IPS-NIHi11 (cell line): ENCODE data around the gene C12orf76.
"Not testable (repeated sequence)": the region's sequence is repeated elsewhere in the genome, so short reads cannot be mapped to it uniquely, and the experiment has no call there.

ENCODE experiments used
- DNase-seq: peaks from one replicate; pipeline ENCODE4 v3.0.0; 2012; ENCODE audit warnings: mixed read lengths, low spot score

C12orf76 gene

DNA sequence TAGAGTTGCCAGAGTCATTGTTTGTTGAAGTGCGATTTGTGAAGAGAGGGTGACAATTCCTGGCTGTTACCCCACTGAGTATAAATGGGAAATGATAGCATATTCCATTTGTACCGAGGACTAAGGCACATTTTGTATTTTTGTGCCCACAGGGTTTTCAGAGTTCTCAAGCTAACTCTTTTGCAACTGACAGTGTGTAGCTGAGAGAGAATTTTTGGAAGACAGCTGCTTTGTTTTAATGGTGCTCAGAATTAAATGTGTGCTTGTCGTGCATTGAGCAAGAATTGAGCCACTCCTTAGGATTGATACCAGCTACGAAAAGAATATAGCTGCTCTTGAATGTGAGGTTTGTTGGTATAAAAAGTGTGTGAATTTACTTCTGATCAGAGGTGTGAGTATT lies 27.4 kb downstream of the C12orf76 start:
- no peak for DNase-seq

DNA sequence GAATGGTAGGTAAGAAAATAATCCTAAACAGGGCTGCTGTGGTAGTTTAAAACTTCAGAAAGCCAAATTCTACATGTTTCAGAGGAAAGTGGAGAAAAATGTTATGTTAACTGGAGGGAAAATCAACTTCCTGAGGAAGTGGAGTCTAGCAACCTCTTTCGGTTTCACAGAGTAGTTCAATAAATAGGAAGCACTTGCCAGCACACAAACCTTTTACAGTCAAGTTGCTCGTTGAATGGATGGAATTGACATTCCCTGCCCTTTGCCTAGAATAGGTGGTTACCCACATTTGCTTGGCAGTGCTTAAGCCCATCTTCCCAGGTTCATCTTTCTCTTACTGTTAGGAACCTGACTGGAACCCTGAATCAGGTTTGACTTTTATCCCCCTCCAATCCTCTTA lies 33.2 kb downstream of the C12orf76 start:
- DNase-seq = no peak

DNA sequence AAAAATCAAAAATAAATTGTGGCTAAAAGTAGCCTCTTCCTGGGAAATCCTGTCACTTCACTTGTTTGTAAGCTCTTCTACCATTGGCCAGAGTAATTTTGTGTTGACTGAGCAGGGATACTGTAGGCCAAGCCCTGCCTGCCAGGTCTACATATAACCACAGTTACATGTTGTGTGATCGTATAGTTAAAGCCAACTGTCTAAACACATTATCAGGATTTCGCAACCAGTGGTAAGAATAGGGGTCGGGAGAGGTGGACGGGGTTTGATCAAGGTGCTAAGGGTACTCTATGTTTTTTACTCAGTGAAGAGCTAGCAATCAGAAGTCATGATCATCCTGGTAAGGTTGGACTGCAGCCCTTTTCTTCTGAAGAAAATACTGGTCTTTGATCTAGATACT lies 35.7 kb downstream of the C12orf76 start:
- no peak for DNase-seq

DNA sequence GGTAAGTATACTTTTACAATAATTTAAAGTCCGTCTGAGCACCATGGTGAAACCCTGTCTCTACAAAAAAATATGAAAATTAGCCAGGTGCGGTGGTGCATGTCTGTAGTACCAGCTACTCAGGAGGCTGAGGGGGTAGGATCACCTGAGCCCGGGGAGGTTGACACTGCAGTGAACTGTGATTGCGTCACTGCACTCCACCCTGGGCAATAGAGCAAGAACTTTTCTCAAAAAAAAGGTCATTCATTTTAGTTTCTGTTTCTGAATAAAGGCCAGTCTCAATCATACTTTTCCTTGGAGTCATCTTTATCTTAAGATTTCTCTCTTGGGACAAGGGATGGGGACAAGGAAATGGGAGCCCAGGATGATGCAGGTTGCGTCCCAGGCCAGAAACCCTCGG lies 36.2 kb downstream of the C12orf76 start:
- DNase-seq = no peak

DNA sequence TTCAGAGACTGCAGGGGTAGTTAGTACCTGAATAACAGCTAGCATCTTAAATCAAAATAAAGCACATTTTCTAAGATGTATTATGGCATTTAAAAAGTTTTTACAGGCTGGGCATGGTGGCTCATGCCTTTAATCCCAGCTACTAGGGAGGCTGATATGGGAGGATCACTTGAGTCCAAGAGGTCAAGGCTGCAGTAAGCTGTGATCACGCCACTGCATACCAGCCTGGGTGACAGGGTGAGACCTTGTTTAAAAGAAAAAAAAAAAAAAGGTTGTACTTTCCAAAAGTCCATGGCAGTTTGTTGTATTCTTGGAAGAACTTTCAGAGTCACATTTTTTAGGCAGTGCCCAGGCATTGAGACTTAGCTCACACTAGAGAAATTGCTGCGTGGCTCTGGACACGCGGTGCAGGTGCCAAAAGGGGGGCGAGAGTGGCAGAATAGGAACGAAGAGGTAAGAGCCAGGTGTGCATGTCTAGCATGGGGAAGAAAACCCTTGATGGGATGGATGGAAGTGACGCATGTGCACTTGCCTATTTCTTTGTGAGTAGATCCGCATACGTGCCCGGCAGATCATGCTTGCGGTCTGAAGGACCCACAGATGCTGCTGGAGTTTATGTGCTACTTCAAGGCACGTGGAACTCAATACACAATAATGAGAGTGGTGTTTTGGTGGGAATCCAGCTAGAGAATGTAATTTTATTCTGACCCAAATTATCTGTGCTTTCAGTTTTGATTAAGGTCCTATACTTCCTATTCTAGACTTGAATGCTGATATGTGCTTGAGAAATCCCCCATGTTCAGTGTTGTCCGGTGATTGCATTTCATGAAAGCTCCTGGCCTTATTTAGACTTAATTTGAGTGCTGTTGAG lies 37.2 kb downstream of the C12orf76 start:
- DNase-seq = no peak

DNA sequence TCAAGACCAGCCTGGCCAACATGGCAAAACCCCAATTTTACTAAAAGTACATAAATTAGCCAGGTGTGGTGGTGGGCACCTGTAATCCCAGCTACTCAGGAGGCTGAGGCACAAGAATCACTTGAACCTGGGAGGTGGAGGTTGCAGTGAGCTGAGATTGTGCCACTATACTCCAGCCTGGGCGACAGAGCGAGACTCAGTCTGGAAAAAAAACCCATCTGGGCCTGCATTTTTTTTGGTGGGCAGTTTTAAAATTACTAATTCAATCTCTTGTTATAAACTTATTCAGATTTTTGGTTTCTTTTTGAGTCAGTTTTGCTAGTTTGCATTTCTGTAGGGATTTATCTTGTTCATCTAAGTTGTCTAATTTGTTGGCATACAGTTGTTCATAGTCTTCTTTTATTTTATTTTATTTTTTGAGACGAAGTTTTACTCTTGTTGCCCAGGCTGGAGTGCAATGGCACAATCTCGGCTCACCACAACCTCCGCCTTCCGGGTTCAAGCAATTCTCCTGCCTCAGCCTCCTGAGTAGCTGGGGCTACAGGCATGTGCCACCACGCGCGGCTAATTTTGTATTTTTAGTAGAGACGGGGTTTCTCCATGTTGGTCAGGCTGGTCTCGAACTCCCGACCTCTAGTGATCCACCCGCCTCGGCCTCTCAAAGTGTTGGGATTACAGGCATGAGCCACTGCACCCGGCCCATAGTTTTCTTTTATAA lies 39.5 kb downstream of the C12orf76 start:
- DNase-seq = not testable (repeated sequence)

DNA sequence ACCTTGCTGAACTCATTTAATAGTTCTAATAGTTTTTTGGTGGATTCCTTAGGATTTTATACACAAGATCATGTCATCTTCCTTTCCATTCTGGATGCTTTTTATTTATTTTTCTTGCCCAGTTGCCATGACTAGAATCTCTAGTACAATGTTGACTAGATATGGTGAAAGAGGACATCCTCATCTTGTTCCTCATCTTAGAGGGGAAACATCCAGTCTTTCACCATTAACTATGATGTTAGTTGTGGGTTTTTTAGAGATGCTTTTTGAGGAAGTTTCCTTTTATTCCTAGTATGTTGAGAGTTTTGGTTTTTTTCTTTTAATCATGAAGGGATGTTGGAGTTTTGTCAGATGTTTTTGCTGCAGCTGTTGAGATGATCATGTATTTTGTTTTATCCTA lies 40.4 kb downstream of the C12orf76 start:
- DNase-seq = no peak

DNA sequence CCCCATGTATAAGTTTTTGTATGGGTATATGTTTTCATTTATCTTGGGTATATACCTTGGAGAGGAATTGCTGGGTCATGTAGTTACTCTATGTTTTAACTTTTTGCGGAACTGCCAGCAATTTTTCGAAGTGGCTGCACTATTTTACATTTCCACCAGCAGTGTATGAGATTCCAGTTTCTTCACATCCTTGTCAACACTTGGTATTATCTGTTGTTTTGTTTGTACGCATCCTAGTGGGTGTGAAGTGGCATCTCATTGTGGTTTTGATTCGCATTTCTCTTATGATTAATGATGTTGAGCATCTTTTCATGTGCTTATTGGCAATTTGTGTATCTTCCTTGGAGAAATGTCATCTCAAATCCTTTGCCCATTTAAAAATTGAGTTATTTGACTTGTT lies 42.2 kb downstream of the C12orf76 start:
- DNase-seq = no peak

DNA sequence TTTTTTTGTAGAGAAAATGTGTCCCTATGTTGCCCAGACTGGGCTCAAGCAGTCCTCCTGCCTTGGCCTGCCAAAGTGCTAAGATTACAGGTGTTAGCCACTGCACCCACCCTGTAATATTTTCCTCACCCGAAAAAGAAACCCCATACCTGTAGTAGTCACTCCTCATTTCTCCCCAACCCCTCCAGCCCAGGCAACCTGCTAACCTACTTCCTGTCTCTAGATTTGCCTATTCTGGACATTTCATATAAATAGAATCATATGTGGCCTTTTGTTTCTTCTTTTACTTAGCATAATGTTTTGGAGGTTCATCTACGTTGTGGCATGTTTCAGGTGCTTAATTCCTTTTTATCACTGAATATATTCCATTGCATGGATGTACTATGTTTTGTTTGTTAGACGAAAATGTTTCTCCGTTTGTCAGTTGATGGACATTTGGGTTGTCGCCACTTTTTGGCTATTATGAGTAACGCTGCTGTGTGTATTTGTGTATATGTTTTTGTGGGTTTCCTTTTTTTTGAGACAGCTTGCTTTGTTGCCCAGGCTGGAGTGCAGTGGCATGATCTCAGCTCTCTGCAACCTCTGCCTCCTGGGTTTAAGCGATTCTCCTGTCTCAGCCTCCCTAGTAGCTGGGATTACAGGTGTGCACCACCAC lies 42.9 kb downstream of the C12orf76 start:
- no peak for DNase-seq

DNA sequence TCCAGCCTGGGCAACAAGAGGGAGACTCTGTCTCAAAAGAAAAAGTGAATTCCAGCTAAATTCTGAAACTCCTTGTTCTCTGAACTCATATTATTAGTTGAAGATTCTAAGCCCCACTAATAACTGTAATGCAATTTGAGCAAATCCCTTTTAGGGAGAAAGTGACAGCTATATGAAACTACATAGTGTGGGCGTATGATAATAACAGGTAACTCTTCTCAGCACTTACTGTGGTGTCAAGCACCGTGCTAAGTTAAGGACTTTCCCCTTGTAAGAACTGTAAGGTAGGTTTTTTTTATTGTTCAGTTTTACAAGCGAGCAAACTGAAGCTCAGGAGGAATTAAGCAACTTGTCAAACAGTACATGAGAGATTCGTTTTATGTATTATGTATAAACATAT lies 43.7 kb downstream of the C12orf76 start:
- no peak for DNase-seq

DNA sequence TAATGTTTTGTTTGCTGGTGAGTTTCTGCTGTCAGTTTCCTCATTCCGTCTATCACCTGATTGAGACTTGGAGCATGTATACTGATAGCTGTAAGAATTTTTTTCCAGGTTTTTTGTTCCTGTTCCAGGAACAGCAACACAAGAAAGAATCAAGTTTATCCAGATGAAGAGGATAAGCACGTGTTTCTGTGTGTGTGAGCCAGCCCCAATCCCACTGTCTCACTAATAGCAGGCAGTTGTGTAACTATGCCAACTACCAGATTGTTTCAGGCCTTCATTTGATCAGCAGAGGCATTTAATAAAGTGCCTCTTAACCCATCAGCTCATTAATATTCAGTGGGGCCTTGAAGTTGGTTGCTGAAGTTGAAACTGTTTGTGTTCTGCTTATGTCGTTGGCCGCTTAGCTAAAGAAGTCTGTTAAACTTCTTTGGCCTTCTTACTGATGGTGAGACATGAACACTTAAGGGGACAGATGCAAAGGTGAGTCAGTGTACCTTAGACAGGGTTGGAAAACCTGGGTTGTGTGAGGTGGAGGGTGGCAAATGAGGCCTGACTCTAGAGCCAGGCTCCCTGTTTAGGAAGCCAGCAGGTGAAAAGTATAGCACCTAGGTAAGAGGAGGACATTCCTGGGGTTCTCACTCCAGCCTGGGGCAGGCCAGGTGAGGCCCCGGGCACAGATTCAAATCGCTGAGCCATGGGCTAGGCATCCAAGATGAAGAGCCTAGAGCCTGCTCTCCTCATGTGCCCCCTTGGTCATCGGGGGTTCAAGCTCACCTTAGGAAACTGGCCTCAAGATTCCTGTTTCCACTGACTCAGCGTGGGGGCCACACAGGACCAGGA lies 45.4 kb downstream of the C12orf76 start:
- no peak for DNase-seq

DNA sequence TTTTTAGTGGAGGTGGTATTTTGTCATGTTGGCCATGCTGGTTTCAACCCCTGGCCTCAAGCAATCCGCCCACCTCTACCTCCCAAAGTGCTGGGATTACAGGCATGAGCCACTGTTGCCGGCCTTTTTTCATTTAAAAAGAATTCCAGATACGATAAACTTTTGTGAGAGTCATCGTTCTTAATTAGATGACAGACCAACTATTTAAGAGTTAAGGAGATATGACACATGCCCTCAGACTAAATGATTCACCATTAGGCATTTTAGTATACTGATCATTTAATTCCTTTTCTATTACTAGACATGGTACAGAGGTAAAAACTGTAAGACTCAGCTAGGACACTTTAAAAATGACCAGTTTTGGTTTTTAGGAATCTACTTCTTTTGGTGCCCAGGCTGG lies 46.7 kb downstream of the C12orf76 start:
- DNase-seq = no peak

DNA sequence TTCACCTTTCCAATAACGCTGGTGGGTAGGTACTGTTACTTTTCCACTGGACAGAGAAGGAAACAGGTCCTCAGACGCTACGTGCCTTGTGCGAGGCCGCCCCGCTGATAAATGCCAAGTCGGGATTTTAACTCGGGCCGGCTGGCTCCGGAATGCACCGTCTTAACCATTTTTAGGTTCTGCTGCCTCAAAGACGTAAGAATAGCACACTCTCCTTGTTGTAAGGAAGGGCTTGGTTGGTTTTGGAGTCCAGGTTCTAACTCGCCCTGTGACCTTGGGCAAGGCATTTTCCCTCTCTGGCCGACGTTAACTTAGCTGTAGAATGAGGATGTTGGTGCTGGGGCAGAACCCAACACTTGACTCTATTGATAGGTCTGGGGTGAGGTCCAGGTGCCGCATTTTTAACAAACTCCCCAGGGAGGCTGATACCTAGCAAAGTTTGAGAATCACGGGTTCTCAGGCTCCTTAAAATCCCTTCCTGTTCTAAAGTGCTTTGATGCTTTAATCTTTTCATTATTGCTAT lies 48.3 kb downstream of the C12orf76 start:
- DNase-seq = peak; percentile 22

DNA sequence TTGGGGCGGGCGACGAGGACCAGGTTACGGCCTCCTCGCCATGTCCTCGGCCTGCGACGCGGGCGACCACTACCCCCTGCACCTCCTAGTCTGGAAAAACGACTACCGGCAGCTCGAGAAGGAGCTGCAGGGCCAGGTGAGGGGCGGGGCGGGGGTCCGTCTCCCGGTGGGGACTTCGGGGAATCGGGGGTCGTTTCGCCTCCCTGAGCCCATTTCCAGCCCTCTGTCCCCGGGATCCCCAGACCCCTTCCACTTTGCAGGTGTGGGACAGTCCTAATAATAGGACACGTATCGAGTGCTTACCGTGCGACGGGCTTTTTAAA lies 48.7 kb downstream of the C12orf76 start:
- DNase-seq = no peak

DNA sequence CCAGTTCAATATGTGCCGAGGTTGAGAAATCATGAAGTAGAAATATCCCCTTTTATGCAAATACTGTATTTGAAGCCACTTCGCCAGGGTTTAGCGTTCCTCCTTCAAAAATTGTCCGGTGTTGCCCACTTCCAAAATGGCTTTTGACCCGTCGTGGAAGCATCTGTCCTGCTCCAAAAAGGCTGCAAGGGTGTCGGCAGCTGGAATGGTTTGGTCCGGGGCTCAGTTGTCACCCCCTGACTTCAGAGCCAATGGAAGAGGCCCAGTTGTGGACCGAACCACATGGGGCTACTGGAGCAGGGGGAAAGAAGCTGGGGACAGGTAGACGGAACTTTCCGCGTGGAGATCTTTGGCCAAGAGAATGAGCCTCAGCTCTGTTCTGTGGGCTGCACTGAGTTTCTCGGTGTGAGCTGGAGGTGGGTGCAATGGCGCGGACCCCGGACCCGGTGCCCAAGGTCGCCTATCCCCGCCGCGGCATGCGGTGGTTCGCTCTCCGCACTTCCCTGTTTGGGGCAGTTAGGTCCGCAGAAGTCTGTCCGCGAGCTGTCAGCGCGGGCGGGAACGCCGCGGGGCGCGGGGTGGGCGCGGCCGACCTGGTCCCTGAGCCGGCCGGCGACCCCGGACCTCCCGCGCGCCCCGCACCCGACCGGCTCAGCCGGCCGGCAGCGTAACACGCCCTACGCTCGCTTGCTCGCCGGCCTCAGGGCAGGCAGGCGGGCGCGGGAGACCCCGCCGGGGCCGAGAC lies 49.2 kb downstream of the C12orf76 start, which contains the start of gene ANKRD13A:
ANKRD13A (plus strand) TSS at position 527 of the 745 bp plus-strand sequence. CDS start 259 bp downstream, outside the sequence.
- peak; percentile 87 for DNase-seq

DNA sequence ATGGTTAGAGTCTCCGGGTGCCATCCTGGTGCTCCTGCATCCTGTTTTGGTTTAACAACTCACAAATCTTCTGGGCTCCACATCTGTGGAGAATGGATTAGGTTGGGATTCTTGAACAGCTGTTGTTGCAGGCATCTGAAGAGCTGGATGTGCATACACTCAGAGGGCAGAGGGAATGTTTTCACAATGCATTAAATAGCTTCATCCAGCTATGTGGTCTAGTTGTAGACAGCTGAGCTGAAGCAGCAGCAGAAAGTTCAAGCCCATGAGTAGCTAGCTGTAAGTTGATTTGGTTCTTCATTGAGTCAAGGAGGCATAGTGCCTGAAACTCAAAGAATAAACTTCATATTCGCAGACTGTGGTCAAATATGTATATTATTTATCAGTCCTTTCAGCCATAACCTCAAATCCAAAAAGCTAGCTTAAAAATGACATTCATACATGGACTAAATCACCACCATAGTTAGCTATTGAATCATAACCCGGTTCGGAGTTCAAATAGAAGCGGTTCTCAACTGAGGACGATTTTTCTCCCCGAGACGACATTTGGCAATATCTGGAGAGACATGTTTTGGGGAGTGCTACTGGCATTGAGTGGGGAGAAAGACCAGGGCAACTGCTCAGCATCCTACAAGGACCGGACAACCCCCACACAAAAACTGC lies 50.0 kb downstream of the C12orf76 start:
- no peak for DNase-seq

DNA sequence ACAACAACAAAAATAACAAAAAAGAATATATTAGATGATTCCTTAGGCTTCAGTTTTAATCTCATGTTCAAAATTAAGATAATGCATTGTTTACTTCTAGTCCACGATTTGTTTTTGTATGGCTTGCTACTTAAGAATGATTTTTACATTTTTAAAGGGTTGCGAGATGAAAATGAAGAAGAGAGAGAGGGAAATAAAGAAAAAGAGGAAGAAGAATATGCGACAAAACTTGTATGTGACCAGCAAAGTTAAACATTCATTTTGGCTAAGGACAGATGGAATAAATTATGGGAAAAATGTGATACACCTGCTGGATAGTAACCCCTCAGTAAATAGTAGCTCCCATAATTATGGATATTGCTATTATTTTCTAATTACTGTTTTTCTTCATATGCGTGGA lies 50.9 kb downstream of the C12orf76 start:
- no peak for DNase-seq

DNA sequence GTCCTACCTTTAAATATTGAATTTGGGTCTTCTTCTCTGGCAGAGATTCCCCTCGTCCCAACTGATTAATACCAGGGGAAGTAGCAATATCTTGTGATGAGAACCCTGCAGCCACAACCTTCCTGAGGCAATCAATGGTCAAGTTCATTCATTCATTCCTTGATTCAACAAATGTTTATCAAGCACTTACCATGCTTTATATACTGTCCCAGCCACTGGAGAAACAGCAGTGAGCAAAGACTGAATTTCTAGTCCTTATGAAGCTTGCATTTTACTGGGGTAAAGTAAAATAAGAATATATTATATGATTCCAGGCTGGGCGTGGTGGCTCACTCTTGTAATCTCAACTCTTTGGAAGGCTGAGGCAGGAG lies 51.9 kb downstream of the C12orf76 start:
- no peak for DNase-seq

DNA sequence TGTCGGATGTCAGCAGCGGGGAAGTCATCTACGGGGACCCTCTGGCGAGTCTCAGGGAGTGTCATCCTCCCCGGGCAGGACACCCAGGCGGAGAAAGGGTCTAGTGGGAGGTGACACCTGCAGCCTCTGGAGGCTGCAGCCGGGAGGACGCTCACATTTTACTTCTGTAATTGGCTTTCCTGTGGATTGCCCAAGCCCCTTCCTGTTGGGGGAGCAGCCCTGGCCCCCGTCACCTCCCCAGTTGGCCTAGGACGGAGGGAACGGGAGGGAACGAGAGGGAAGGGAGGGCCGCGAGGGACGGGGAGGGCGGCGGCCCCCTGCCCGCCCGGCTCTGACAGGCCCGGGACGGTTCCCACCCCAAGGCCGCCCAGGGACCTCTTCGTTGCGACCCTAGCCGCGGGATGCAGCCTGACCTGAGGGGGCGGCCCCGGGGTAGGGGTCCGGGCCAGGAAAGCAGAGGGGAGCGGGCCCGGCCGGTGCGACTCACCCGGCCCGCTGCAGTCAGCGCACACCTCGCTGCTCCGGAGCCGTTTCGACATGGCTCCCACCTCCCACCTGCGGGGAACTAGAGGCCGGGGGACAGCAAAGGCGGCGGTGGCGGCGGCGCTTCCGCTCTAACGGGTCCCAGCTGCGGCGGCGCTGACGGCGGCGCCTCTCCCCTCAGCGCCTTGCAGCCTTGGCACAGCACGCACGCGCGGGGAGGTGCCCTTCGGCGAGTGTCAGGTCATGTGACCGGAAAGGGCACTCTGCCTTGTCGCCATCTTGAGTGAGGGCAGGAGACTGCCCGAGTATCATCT lies 52.4 kb downstream of the C12orf76 start, which contains the start of gene GIT2:
GIT2 (minus strand) TSS at position 683 of the 797 bp plus-strand sequence; CDS start at position 539, 144 bp downstream.
- DNase-seq = peak; percentile 96

DNA sequence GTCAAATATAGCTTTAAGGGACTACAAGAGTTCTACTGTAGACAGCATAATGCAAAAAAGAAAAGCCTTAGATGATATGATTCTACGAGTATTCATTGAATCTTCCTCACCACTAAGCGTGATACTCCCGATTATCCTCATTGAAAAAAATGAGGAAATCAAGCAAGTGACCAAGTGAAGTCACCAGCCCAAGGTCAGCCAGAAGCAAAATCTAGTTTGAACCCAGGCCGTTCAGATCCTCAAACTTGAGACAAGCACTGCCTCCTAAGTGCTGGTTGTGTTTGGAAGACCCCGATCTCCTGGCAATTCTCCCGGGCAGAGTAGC lies 53.0 kb downstream of the C12orf76 start:
- DNase-seq = no peak
